Small intestine (tissue), 7 donors: ENCODE measurements around the gene CCT3. TPM values are rescaled to one million over a fixed set of nuclear protein-coding genes. Genes with fewer than 3 reads are reported as not detected.

Source experiments
- DNase-seq, 2 donors: peaks; one replicate each; pipeline versions ENCODE4 v3.0.0 to v3.0.0-alpha.2; 2013
- FAIRE-seq: peaks from 2 replicates; lab custom pipeline; 2012; peaks lifted over from hg19 to GRCh38; lab: Jason Lieb, UNC
- H3K27ac ChIP-seq, 3 donors: one replicate each; pipeline ENCODE4 v1.5.1; 2013; ENCODE audit warnings: low read length in 2 of 3, mild to moderate bottlenecking in 2 of 3, control low read depth in 1 of 3, inconsistent platforms in 1 of 3, low read depth in 1 of 3, moderate library complexity in 1 of 3
- H3K27me3 ChIP-seq, 3 donors: one replicate each; pipeline ENCODE4 v1.6.1; 2013; ENCODE audit warnings: low read length in 3 of 3, inconsistent platforms in 1 of 3; ENCODE audit not compliant: control insufficient read depth in 3 of 3, insufficient read depth in 3 of 3
- H3K36me3 ChIP-seq, 3 donors: one replicate each; pipeline ENCODE4 v1.6.1; 2013; ENCODE audit warnings: low read length in 3 of 3, inconsistent platforms in 1 of 3, low read depth in 1 of 3, mild to moderate bottlenecking in 1 of 3, moderate library complexity in 1 of 3; ENCODE audit not compliant: control insufficient read depth in 3 of 3, insufficient read depth in 2 of 3
- H3K4me1 ChIP-seq, 3 donors: one replicate each; pipeline ENCODE4 v1.6.1; 2013; ENCODE audit warnings: low read length in 2 of 3, inconsistent platforms in 1 of 3, low read depth in 1 of 3, mild to moderate bottlenecking in 1 of 3, moderate library complexity in 1 of 3; ENCODE audit not compliant: control insufficient read depth in 3 of 3, insufficient read depth in 2 of 3
- H3K4me3 ChIP-seq, 3 donors: one replicate each; pipeline ENCODE4 v1.5.1; 2013; ENCODE audit warnings: low read length in 3 of 3, control low read depth in 1 of 3, inconsistent platforms in 1 of 3, low read depth in 1 of 3, mild to moderate bottlenecking in 1 of 3, moderate library complexity in 1 of 3
- H3K9me3 ChIP-seq, 2 donors: one replicate each; pipeline ENCODE4 v1.6.1; 2013; ENCODE audit warnings: low read depth in 1 of 2, low read length in 1 of 2; ENCODE audit not compliant: control insufficient read depth in 2 of 2, insufficient read depth in 1 of 2
- WGBS, 3 donors: extraction: QIAGEN DNeasy Blood & Tissue Kit; methylation state at CpG; one replicate each; pipeline ENCODE4 v1.1.7; 2013; 5-methylcytosine and 5-hydroxymethylcytosine counted together
- polyA plus RNA-seq, 4 donors: library from polyadenylated mRNA; stranded (reverse) in 3 of 4; unstranded in 1 of 4; fragments of 200-250 nt in 3 of 4; fragments of 120-200 nt in 1 of 4; gene quantifications; one replicate each; pipeline versions ENCODE4 v1.2.1 to v1.2.3, GENCODE V29; 2013
- donor health status: healthy with polysubstance abuse.
- donor health status: control.
- donor health status: control.
- donor health status: Bipolar disorder and iron deficiency.
- donor health status: healthy.

Gene CCT3
- polyA plus RNA-seq, 4 donors = 113 to 187 (median 155) TPM

- Histone ChIP-seq H3K27ac (no peak overlapping the region), H3K4me3 (no peak overlapping the region), H3K4me1 (no peaks in the 10 kb centered on the region), H3K27me3 (no peaks in the 10 kb centered on the region), H3K9me3 (no peaks in the 10 kb centered on the region), H3K36me3 (peaks cover 39 to 91% (median 46%) of the 10 kb centered on the region in 3 donors)
- WGBS, 3 donors = 87 to 100% (median 95%) methylated on average over 2 of the region's 2 CpGs
- no peak for DNase-seq
- no peak for FAIRE-seq
Measured at GRCh38 chr1:156260896-156261295, 77.2 kb downstream of the CCT3 start.

- H3K36me3 ChIP-seq = peaks cover 34 to 90% (median 44%) of the 10 kb centered on the region in 3 donors
- 76 to 90% (median 80%) methylated on average over 3 of the region's 3 CpGs for WGBS, 3 donors
- H3K27me3 ChIP-seq = no peaks in the 10 kb centered on the region
- no peak overlapping the region for H3K27ac ChIP-seq
- no peak for FAIRE-seq
- H3K4me1 ChIP-seq = no peaks in the 10 kb centered on the region
- no peak overlapping the region for H3K4me3 ChIP-seq
- H3K9me3 ChIP-seq = no peaks in the 10 kb centered on the region
- no peak for DNase-seq
Measured at GRCh38 chr1:156259805-156260204, 78.3 kb downstream of the CCT3 start.

Other genes starting within 250 kb of the CCT3 start
- 100 to 1,000 TPM in 3 of 4 donors, 10 to 100 TPM in 1; 89.7 to 168 (median 105) TPM for gene LMNA, start 223.6 kb downstream of the CCT3 start, polyA plus RNA-seq
- gene SEMA4A, start 184.7 kb downstream of the CCT3 start, polyA plus RNA-seq = 1 to 10 TPM in 3 of 4 donors, under 1 TPM in 1; 0.89 to 7.7 (median 1.8) TPM
- 10 to 100 TPM; 13.4 to 46.6 (median 17.3) TPM for gene SLC25A44, start 144.2 kb downstream of the CCT3 start, polyA plus RNA-seq
- 10 to 100 TPM; 53.5 to 65.9 (median 62.2) TPM for gene PMF1, start 125.3 kb downstream of the CCT3 start, polyA plus RNA-seq
- 1 to 10 TPM in 1 of 4 donors, under 1 TPM in 1, not detected in 2; 0.48 to 3.9 TPM for gene BGLAP, start 96.1 kb downstream of the CCT3 start, polyA plus RNA-seq
- 1 to 10 TPM; 3.0 to 8.7 (median 5.5) TPM for gene PAQR6, start 90.2 kb downstream of the CCT3 start, polyA plus RNA-seq
- 10 to 100 TPM; 30.0 to 57.0 (median 43.3) TPM for gene SMG5, start 55.5 kb downstream of the CCT3 start, polyA plus RNA-seq
- 1 to 10 TPM; 2.2 to 8.3 (median 4.6) TPM for gene TMEM79, start 54.0 kb downstream of the CCT3 start, polyA plus RNA-seq
- gene GLMP, start 42.6 kb downstream of the CCT3 start, polyA plus RNA-seq = 100 to 1,000 TPM in 1 of 4 donors, 10 to 100 TPM in 3; 30.7 to 263 (median 63.9) TPM
- gene VHLL, start 39.0 kb downstream of the CCT3 start, polyA plus RNA-seq = not detected
- gene TSACC, start 234 bp upstream of the CCT3 start, polyA plus RNA-seq = 1 to 10 TPM in 2 of 4 donors, under 1 TPM in 1, not detected in 1; 0.73 to 3.1 (median 1.0) TPM
- gene RHBG, start 30.9 kb upstream of the CCT3 start, polyA plus RNA-seq = 10 to 100 TPM in 1 of 4 donors, 1 to 10 TPM in 2, under 1 TPM in 1; 0.27 to 55.2 (median 2.7) TPM
- 10 to 100 TPM in 2 of 4 donors, 1 to 10 TPM in 2; 5.8 to 23.7 (median 13.0) TPM for gene MEF2D, start 162.5 kb upstream of the CCT3 start, polyA plus RNA-seq
- gene IQGAP3, start 234.3 kb upstream of the CCT3 start, polyA plus RNA-seq = 10 to 100 TPM in 2 of 4 donors, under 1 TPM in 2; 0.54 to 13.8 (median 7.3) TPM
- under 1 TPM in 2 of 4 donors, not detected in 2; 0.18 to 0.19 TPM for gene TTC24, start 241.4 kb upstream of the CCT3 start, polyA plus RNA-seq